Endothelial cell of umbilical vein (primary cell): Measurements from ENCODE around the gene SUMO2. TPM values are rescaled to one million over a fixed set of nuclear protein-coding genes. Genes with fewer than 3 reads are reported as not detected.
"Not testable (repeated sequence)": the region's sequence is repeated elsewhere in the genome, so short reads cannot be mapped to it uniquely, and the experiment has no call there.

Experiments
- BruUV-seq: library from RNA; stranded (reverse); fragments of 400-500 nt; replicated peaks from 2 replicates; lab custom pipeline; 2021; lab: Mats Ljungman, UMichigan
- CTCF ChIA-PET: fragments of 300-600, 350-600 bp; sonication (Branson Sonifier 250); formaldehyde crosslinking; loops from one replicate; lab custom pipeline; 2021; ENCODE audit warnings: antibody characterized with exemption, inconsistent platforms; lab: Charles Lee
- POLR2A ChIA-PET: fragments of 300-600, 350-600 bp; sonication (Branson Sonifier 250); formaldehyde crosslinking; loops from one replicate; lab custom pipeline; 2021; ENCODE audit warnings: antibody characterized with exemption, inconsistent platforms; lab: Charles Lee
- DNase-seq: peaks from one replicate; pipeline ENCODE4 v3.0.0-alpha.2; 2011; ENCODE audit warnings: low read depth, low spot score
- FAIRE-seq: peaks from 2 replicates; lab custom pipeline; 2011; peaks lifted over from hg19 to GRCh38; lab: Jason Lieb, UNC
- H2AFZ ChIP-seq: 2 replicates; pipeline ENCODE4 v1.6.0; 2012; ENCODE audit warnings: low read depth, low read length, control low read depth, inconsistent platforms
- H3K27ac ChIP-seq: 2 replicates; pipeline ENCODE4 v1.5.1; 2011; ENCODE audit warnings: low read depth, mild to moderate bottlenecking, control low read depth, low read length, moderate library complexity; ENCODE audit not compliant: insufficient read depth
- H3K27me3 ChIP-seq, 2 experiments: 2 replicates each; pipeline versions ENCODE4 v1.6.0 to v1.6.1; 2011; ENCODE audit warnings: low read length in 2 of 2, mixed read lengths in 1 of 2; ENCODE audit not compliant: control insufficient read depth in 2 of 2, insufficient read depth in 2 of 2
- H3K36me3 ChIP-seq, 2 experiments: 2 replicates in 1 of 2; 3 replicates in 1 of 2; pipeline ENCODE4 v1.5.1; 2011; ENCODE audit warnings: low read length in 2 of 2, mild to moderate bottlenecking in 1 of 2, moderate library complexity in 1 of 2; ENCODE audit not compliant: control insufficient read depth in 2 of 2, insufficient read depth in 2 of 2; ENCODE audit errors: extremely low read depth in 1 of 2
- H3K4me1 ChIP-seq: 3 replicates; pipeline ENCODE4 v1.5.1; 2011; ENCODE audit warnings: mild to moderate bottlenecking, low read length; ENCODE audit not compliant: control insufficient read depth, insufficient read depth; ENCODE audit errors: extremely low read depth
- H3K4me2 ChIP-seq: 2 replicates; pipeline ENCODE4 v1.6.1; 2011; ENCODE audit warnings: low read length, control low read depth, mixed read lengths; ENCODE audit not compliant: insufficient read depth
- H3K4me3 ChIP-seq, 3 experiments: fragments of 200-600 bp in 1 of 3; sonication (generic), shearing (Covaris generic) in 1 of 3; replicated peaks in 1 of 3; 2 replicates each; pipeline ENCODE4 v1.5.1; 2011 to 2016; ENCODE audit warnings: control low read depth in 3 of 3, low read length in 3 of 3, mild to moderate bottlenecking in 2 of 3, inconsistent platforms in 1 of 3, low read depth in 1 of 3, moderate library complexity in 1 of 3; ENCODE audit not compliant: insufficient read depth in 1 of 3
- H3K79me2 ChIP-seq: 2 replicates; pipeline ENCODE4 v1.6.0; 2012; ENCODE audit warnings: low read length, inconsistent platforms; ENCODE audit not compliant: control insufficient read depth, insufficient read depth
- H3K9ac ChIP-seq: replicated peaks from 2 replicates; pipeline ENCODE3; 2011; ENCODE audit warnings: low read length, control low read depth; ENCODE audit not compliant: insufficient read depth; ENCODE audit errors: extremely low read depth
- H3K9me1 ChIP-seq: replicated peaks from 3 replicates; pipeline ENCODE4 v1.6.0; 2011; ENCODE audit warnings: mild to moderate bottlenecking, low read length; ENCODE audit not compliant: control insufficient read depth, insufficient read depth; ENCODE audit errors: extremely low read depth
- H3K9me3 ChIP-seq: replicated peaks from 2 replicates; pipeline ENCODE4 v1.5.1; 2012; ENCODE audit warnings: low read length, inconsistent platforms; ENCODE audit not compliant: control insufficient read depth, insufficient read depth
- H4K20me1 ChIP-seq: replicated peaks from 2 replicates; pipeline ENCODE3; 2011; ENCODE audit warnings: mild to moderate bottlenecking, low read length; ENCODE audit not compliant: control insufficient read depth, insufficient read depth; ENCODE audit errors: extremely low read depth
- CTCF ChIP-seq, 2 donors: IDR thresholded peaks; 1 replicate in 1 of 2; 2 replicates in 1 of 2; pipeline ENCODE4 v1.5.1; 2011; ENCODE audit warnings: low read length in 2 of 2, mild to moderate bottlenecking in 2 of 2, moderate library complexity in 2 of 2, control low read depth in 1 of 2, inconsistent platforms in 1 of 2, low read depth in 1 of 2; ENCODE audit not compliant: insufficient read depth in 1 of 2; ENCODE audit errors: extremely low read depth in 1 of 2
- EZH2 ChIP-seq: IDR thresholded peaks from 2 replicates; pipeline ENCODE4 v1.6.1; 2012; ENCODE audit warnings: borderline replicate concordance, low read depth, mild to moderate bottlenecking, moderate library complexity, low read length, inconsistent platforms; ENCODE audit not compliant: severe bottlenecking
- FOS ChIP-seq: IDR thresholded peaks from 2 replicates; pipeline ENCODE4 v1.6.1; 2011; ENCODE audit warnings: mild to moderate bottlenecking, low read length, moderate library complexity, borderline replicate concordance; ENCODE audit not compliant: insufficient read depth
- GATA2 ChIP-seq: IDR thresholded peaks from 2 replicates; pipeline ENCODE4 v1.7.0; 2011; ENCODE audit warnings: low read depth, mild to moderate bottlenecking, moderate library complexity, mixed read lengths, low read length; ENCODE audit not compliant: insufficient read length, insufficient read depth
- JUN ChIP-seq: IDR thresholded peaks from 2 replicates; pipeline ENCODE4 v1.6.1; 2011; ENCODE audit warnings: borderline replicate concordance, low read depth; ENCODE audit not compliant: insufficient read length, insufficient read depth
- MAX ChIP-seq: IDR thresholded peaks from 2 replicates; pipeline ENCODE4 v1.6.1; 2011; ENCODE audit not compliant: insufficient read depth, insufficient read length
- MYC ChIP-seq: IDR thresholded peaks from one replicate; pipeline ENCODE4 v1.6.1; 2011; ENCODE audit warnings: mild to moderate bottlenecking, low read depth, low read length
- POLR2A ChIP-seq: IDR thresholded peaks from 2 replicates; pipeline ENCODE4 v1.6.1; 2012; ENCODE audit warnings: low read depth, mild to moderate bottlenecking, control low read depth, low read length
- POLR2AphosphoS5 ChIP-seq: IDR thresholded peaks from 2 replicates; pipeline ENCODE4 v1.6.1; 2012; ENCODE audit warnings: low read depth, mild to moderate bottlenecking, control low read depth, low read length, moderate library complexity; ENCODE audit not compliant: insufficient read depth
- dilution Hi-C: fragments of 300-500 bp; cut with MboI; formaldehyde crosslinking; loops from one replicate; pipeline ENCODE4 v1.15.0; 2019; ENCODE audit warnings: low sequenced_read_pairs; ENCODE audit not compliant: extremely low pct_ligation_motif_present
- intact Hi-C: fragments of 100-400 bp; cut with micrococcal nuclease; formaldehyde crosslinking; loops from one replicate; pipeline ENCODE4 v1.10.0; 2022
- polyA plus RNA-seq, 4 experiments: library from polyadenylated mRNA; depleted of rRNA in 3 of 4; stranded (reverse) in 3 of 4; unstranded in 1 of 4; fragments of >200 nt; gene quantifications; 2 replicates each; pipeline versions ENCODE4 v1.2.1 to v1.2.3, GENCODE V29; 2011 to 2012; ENCODE audit warnings: missing spikeins in 1 of 4
- total RNA-seq: library from RNA; stranded (reverse); gene quantifications from 2 replicates; pipeline ENCODE4 v1.2.3, GENCODE V29; 2021

SUMO2 gene
- total and polyA plus RNA-seq, 2 donors (not counting 3 experiments of a cell fraction or from before 2014, with no cell fraction given), result 75.6 to 437 TPM

GRCh38 chr17:75128694-75129505 lies 53.9 kb downstream of the SUMO2 start:
- POLR2A ChIA-PET, result no interaction called here
- BruUV-seq, result no TSS peak
- no peak for FAIRE-seq

GRCh38 chr17:75127936-75128335 lies 54.8 kb downstream of the SUMO2 start:
- H3K27ac ChIP-seq, DNase-seq, H3K4me3 ChIP-seq, H3K27me3 ChIP-seq, dilution Hi-C loops, H3K9me3 ChIP-seq, POLR2A ChIA-PET, H3K36me3 ChIP-seq, H3K79me2 ChIP-seq, H3K9ac ChIP-seq, H3K4me2 ChIP-seq, H4K20me1 ChIP-seq, H3K9me1 ChIP-seq, BruUV-seq, H2AFZ ChIP-seq, intact Hi-C loops, FAIRE-seq: not testable (repeated sequence)
- H3K4me1 ChIP-seq, result peaks cover 26% of the 10 kb centered on the region
- CTCF ChIA-PET, result interaction anchor here (0.6 to 6.0 kb wide), 2 partner anchors 12 to 322 kb away, joined by 3 to 88 read pairs; no protein-coding TSS in a partner anchor

More at GRCh38 chr17:75128694-75129505, 53.9 kb downstream of the SUMO2 start:
- TF ChIP-seq POLR2AphosphoS5 (no peak), EZH2 (no peak), MAX (no peak), CTCF (IDR thresholded peaks at IDR 0.05; ENCODE audit: extremely low read depth in 1 of 2, insufficient read depth in 1 of 2, low read depth in 1 of 2, low read length in 2 of 2) (no peak), GATA2 (no peak), POLR2A (no peak), MYC (no peak), JUN (no peak), FOS (no peak)
- no peak overlapping the region for H3K4me3 ChIP-seq
- peaks cover 24% of the 10 kb centered on the region for H3K4me1 ChIP-seq
- no peak overlapping the region for H3K27ac ChIP-seq
- no peaks in the 10 kb centered on the region for H3K9me3 ChIP-seq
- dilution Hi-C loops (no loop called here), intact Hi-C loops (no loop called here)
- H3K79me2 ChIP-seq, result peaks cover 5% of the 10 kb centered on the region
- no peak for DNase-seq
- no peak overlapping the region for H3K4me2 ChIP-seq
- H2AFZ ChIP-seq, result no peak overlapping the region
- no peaks in the 10 kb centered on the region for H3K27me3 ChIP-seq
- H4K20me1 ChIP-seq, result no peaks in the 10 kb centered on the region
- H3K9ac ChIP-seq, result no peak overlapping the region
- CTCF ChIA-PET, result interaction anchor here (8.8 kb wide), 1 partner anchor 15 kb away, joined by 138 read pairs; no protein-coding TSS in a partner anchor
- H3K9me1 ChIP-seq, result no peaks in the 10 kb centered on the region
- peaks cover 2 to 8% of the 10 kb centered on the region in 2 experiments for H3K36me3 ChIP-seq
